HCT116 (cell line): ENCODE results near the gene TLK1. TPM values are rescaled to one million over a fixed set of nuclear protein-coding genes. Genes with fewer than 3 reads are reported as not detected.

Experiments used
- ATAC-seq: fragments of 200-7000 bp; cut with Tn5 transposase; 2 replicates; pipeline ENCODE4 v1.9.1; 2020; ENCODE audit warnings: mild to moderate bottlenecking, moderate library complexity
- BruUV-seq: library from RNA; stranded (reverse); fragments of 400-500 nt; replicated peaks from 2 replicates; lab custom pipeline; 2021; lab: Mats Ljungman, UMichigan
- CTCF ChIA-PET: fragments of 300-600 bp; sonication (Branson Sonifier 250); formaldehyde crosslinking; loops from one replicate; lab custom pipeline; 2021; ENCODE audit warnings: antibody characterized with exemption; lab: Charles Lee
- POLR2A ChIA-PET: fragments of 300-600, 350-600 bp; sonication (Branson Sonifier 250); formaldehyde crosslinking; loops from one replicate; lab custom pipeline; 2021; ENCODE audit warnings: antibody characterized with exemption; lab: Charles Lee
- RAD21 ChIA-PET, 2 experiments: fragments of 300-600 bp; sonication (Branson Sonifier 250); formaldehyde crosslinking; loops; one replicate each; lab custom pipeline; 2023; ENCODE audit warnings: low total read pairs in 2 of 2; ENCODE audit not compliant: uncharacterized antibody in 2 of 2, unreplicated experiment in 2 of 2, low non-redundant PET in 1 of 2; lab: Charles Lee
- DNase-seq: peaks from one replicate; pipeline ENCODE4 v3.0.0-alpha.2; 2010; ENCODE audit warnings: low read depth, low spot score
- H2AFZ ChIP-seq: fragments of 200-600 bp; shearing (Covaris generic), sonication (generic); 2 replicates; pipeline ENCODE4 v1.6.1; 2017; ENCODE audit warnings: low read depth, mixed run types, mixed read lengths, antibody characterized with exemption, low read length; ENCODE audit not compliant: poor library complexity, severe bottlenecking
- H3K27ac ChIP-seq: 2 replicates; pipeline ENCODE4 v1.5.1; 2012; ENCODE audit warnings: low read depth, low read length
- H3K27me3 ChIP-seq: fragments of 200-600 bp; sonication (generic); 2 replicates; pipeline ENCODE4 v1.6.1; 2016; ENCODE audit warnings: mixed run types, low read length, mixed read lengths; ENCODE audit not compliant: insufficient read depth
- H3K36me3 ChIP-seq, 2 experiments: fragments of 200-500 bp in 1 of 2; fragments of 200-600 bp in 1 of 2; sonication (Bioruptor generic) in 1 of 2; sonication (generic) in 1 of 2; 2 replicates each; pipeline versions ENCODE4 v1.5.1 to v1.6.1; 2014 to 2016; ENCODE audit warnings: low read length in 2 of 2, inconsistent platforms in 1 of 2, mixed read lengths in 1 of 2, mixed run types in 1 of 2; ENCODE audit not compliant: insufficient read depth in 2 of 2, control insufficient read depth in 1 of 2
- H3K4me1 ChIP-seq, 2 experiments: fragments of 200-600 bp in 1 of 2; sonication (generic) in 1 of 2; 2 replicates each; pipeline versions ENCODE4 v1.5.1 to v1.6.1; 2012 to 2017; ENCODE audit warnings: low read length in 2 of 2, inconsistent platforms in 1 of 2, mild to moderate bottlenecking in 1 of 2, mixed read lengths in 1 of 2, mixed run types in 1 of 2, moderate library complexity in 1 of 2; ENCODE audit not compliant: insufficient read depth in 2 of 2, control insufficient read depth in 1 of 2
- H3K4me2 ChIP-seq: fragments of 200-600 bp; sonication (generic); 2 replicates; pipeline ENCODE4 v1.6.1; 2017; ENCODE audit warnings: mixed run types, low read length, mixed read lengths
- H3K4me3 ChIP-seq, 2 experiments: fragments of 200-600 bp in 1 of 2; sonication (generic) in 1 of 2; replicated peaks in 1 of 2; 2 replicates each; pipeline ENCODE4 v1.5.1; 2011 to 2016; ENCODE audit warnings: low read length in 2 of 2, control low read depth in 1 of 2, low read depth in 1 of 2, mild to moderate bottlenecking in 1 of 2, mixed read lengths in 1 of 2, mixed run types in 1 of 2
- H3K79me2 ChIP-seq: fragments of 200-600 bp; sonication (generic); 2 replicates; pipeline ENCODE4 v1.6.1; 2017; ENCODE audit warnings: mild to moderate bottlenecking, mixed run types, low read length, moderate library complexity, mixed read lengths; ENCODE audit not compliant: insufficient read depth
- H3K9ac ChIP-seq: fragments of 200-600 bp; sonication (generic); 2 replicates; pipeline ENCODE4 v1.6.1; 2016; ENCODE audit warnings: low read length, mixed read lengths
- H3K9me2 ChIP-seq: fragments of 200-600 bp; sonication (generic), shearing (Covaris generic); 2 replicates; pipeline ENCODE4 v1.6.1; 2017; ENCODE audit warnings: mixed run types, mild to moderate bottlenecking, moderate library complexity; ENCODE audit not compliant: insufficient read depth
- H3K9me3 ChIP-seq, 2 experiments: fragments of 200-500 bp in 1 of 2; fragments of 200-600 bp in 1 of 2; sonication (Bioruptor generic) in 1 of 2; sonication (generic) in 1 of 2; 2 replicates each; pipeline ENCODE4 v1.6.1; 2014 to 2017; ENCODE audit warnings: low read length in 2 of 2, mixed read lengths in 2 of 2, inconsistent platforms in 1 of 2, low read depth in 1 of 2, mild to moderate bottlenecking in 1 of 2, mixed run types in 1 of 2, moderate library complexity in 1 of 2; ENCODE audit not compliant: control insufficient read depth in 1 of 2, insufficient read depth in 1 of 2
- H4K20me1 ChIP-seq: fragments of 200-600 bp; sonication (generic), shearing (Covaris generic); 2 replicates; pipeline ENCODE4 v1.6.1; 2017; ENCODE audit warnings: mixed run types, mild to moderate bottlenecking, moderate library complexity; ENCODE audit not compliant: insufficient read depth
- CBX3 ChIP-seq: IDR thresholded peaks from 2 replicates; pipeline ENCODE4 v1.6.1; 2012; ENCODE audit warnings: low read depth
- CEBPB ChIP-seq: IDR thresholded peaks from 2 replicates; pipeline ENCODE4 v1.6.1; 2012; ENCODE audit warnings: low read depth
- EGR1 ChIP-seq: IDR thresholded peaks from 2 replicates; pipeline ENCODE4 v1.6.1; 2012; ENCODE audit warnings: low read depth
- ELF1 ChIP-seq: IDR thresholded peaks from 2 replicates; pipeline ENCODE4 v1.6.1; 2012; ENCODE audit warnings: low read depth, borderline replicate concordance
- FOSL1 ChIP-seq: IDR thresholded peaks from 2 replicates; pipeline ENCODE4 v1.6.1; 2012; ENCODE audit warnings: low read depth
- POLR2A ChIP-seq: IDR thresholded peaks from 2 replicates; pipeline ENCODE4 v1.7.0; 2011; ENCODE audit warnings: borderline replicate concordance; ENCODE audit not compliant: insufficient read depth, insufficient read length; ENCODE audit errors: extremely low read depth
- POLR2AphosphoS5 ChIP-seq: IDR thresholded peaks from 2 replicates; pipeline ENCODE4 v1.6.1; 2011; ENCODE audit warnings: mild to moderate bottlenecking, low read depth, low read length, moderate library complexity
- RAD21 ChIP-seq: IDR thresholded peaks from 2 replicates; pipeline ENCODE4 v1.6.1; 2012; ENCODE audit warnings: low read depth, mild to moderate bottlenecking
- SRF ChIP-seq: IDR thresholded peaks from 2 replicates; pipeline ENCODE4 v1.6.1; 2012; ENCODE audit warnings: low read depth
- TCF7L2 ChIP-seq: IDR thresholded peaks from 2 replicates; pipeline ENCODE4 v1.7.0; 2011; ENCODE audit warnings: borderline replicate concordance, inconsistent platforms; ENCODE audit not compliant: insufficient read depth, insufficient read length; ENCODE audit errors: extremely low read depth
- ZFX ChIP-seq: fragments of 450-650 bp; IDR thresholded peaks from 2 replicates; pipeline ENCODE4 v1.6.1; 2017
- ZNF274 ChIP-seq: fragments of 200-500 bp; sonication (Bioruptor generic); IDR thresholded peaks from 2 replicates; pipeline ENCODE4 v1.6.1; 2014; ENCODE audit warnings: mild to moderate bottlenecking, low read depth, low read length, inconsistent platforms
- intact Hi-C: fragments of 100-400 bp; cut with micrococcal nuclease; formaldehyde crosslinking; loops from 2 replicates; pipeline ENCODE4 v1.10.0; 2022
- total RNA-seq: library from RNA; stranded (reverse); gene quantifications from one replicate; pipeline ENCODE4 v1.2.1, GENCODE V29; 2021; ENCODE audit not compliant: unreplicated experiment

Gene TLK1
- total RNA-seq, 1 experiment from 2014 or later = 57.7 TPM

DNA sequence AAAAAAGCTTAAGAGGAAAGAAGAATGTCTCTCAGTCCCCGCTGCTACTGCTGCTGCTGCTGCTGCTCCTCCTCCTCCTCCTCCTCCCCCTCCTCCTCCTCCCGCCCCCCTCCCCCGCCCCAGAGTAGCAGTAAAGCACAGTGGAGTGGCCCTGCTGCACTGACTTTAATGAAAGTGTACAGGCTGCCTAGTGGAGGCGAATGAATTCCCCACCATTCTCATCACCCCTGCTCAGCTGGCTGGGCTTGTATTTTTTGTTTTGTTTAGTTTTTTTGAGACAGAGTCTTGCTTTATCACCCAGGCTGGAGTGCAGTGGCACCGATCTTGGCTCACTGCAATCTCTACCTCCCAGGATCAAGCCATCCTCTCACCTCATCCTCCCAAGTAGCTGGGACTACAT lies 197.3 kb downstream of the TLK1 start (continued):
- TF ChIP-seq CBX3 = no peak
- no peak for TF ChIP-seq ZNF274
- no peak for TF ChIP-seq RAD21
- TF ChIP-seq TCF7L2 = no peak
- no peak for TF ChIP-seq ZFX
- TF ChIP-seq CEBPB = no peak
- no peak for TF ChIP-seq FOSL1
- TF ChIP-seq ELF1 = no peak
- no peak for TF ChIP-seq POLR2A
- TF ChIP-seq POLR2AphosphoS5 = no peak

DNA sequence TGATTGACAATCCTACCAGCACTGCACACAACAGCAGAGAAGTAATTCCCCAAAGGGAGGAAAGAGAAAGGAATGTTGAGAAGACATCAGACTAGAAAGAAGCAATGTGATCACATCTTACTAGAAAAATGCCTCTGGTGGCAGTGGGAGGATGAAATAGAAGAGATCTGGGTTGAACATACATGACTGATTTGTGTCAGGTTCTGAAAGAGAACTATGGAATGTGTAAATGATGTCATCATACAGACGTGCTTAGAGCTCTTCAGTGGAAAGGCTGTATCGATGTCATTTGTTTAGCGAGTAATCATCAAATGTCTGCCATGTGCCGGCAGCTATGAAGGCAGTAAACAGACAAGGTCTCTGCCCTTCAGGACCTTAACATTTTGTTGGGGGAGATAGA lies 206.8 kb downstream of the TLK1 start:
- Histone ChIP-seq H2AFZ (no peak overlapping the region), H3K9me2 (no peaks in the 10 kb centered on the region), H3K4me3 (no peak overlapping the region), H3K27me3 (no peaks in the 10 kb centered on the region), H4K20me1 (0 out of 2 replicates have a peak, but pooled peaks cover 1% of the 10 kb centered on the region), H3K4me2 (no peak overlapping the region), H3K4me1 (no peaks in the 10 kb centered on the region), H3K27ac (no peak overlapping the region), H3K9me3 (no peaks in the 10 kb centered on the region), H3K36me3 (peaks cover 60 to 69% of the 10 kb centered on the region in 2 experiments), H3K9ac (no peak overlapping the region), H3K79me2 (peaks cover 5% of the 10 kb centered on the region; the same call in 1 of the 2 replicates)
- BruUV-seq = no TSS peak
- POLR2A ChIA-PET = no interaction called here
- CTCF ChIA-PET = no interaction called here
- intact Hi-C loops = no loop called here
- RAD21 ChIA-PET = no interaction called here
- TF ChIP-seq SRF (no peak), RAD21 (no peak), CEBPB (no peak), CBX3 (no peak), EGR1 (no peak)
- no peak for ATAC-seq
- DNase-seq = no peak
